ENCODE data around the gene CDH23. TPM values are rescaled to one million over a fixed set of nuclear protein-coding genes. Genes with fewer than 3 reads are reported as not detected.

The CDH23 gene
- total RNA-seq, 1 experiment from 2014 or later: not detected

DNA sequence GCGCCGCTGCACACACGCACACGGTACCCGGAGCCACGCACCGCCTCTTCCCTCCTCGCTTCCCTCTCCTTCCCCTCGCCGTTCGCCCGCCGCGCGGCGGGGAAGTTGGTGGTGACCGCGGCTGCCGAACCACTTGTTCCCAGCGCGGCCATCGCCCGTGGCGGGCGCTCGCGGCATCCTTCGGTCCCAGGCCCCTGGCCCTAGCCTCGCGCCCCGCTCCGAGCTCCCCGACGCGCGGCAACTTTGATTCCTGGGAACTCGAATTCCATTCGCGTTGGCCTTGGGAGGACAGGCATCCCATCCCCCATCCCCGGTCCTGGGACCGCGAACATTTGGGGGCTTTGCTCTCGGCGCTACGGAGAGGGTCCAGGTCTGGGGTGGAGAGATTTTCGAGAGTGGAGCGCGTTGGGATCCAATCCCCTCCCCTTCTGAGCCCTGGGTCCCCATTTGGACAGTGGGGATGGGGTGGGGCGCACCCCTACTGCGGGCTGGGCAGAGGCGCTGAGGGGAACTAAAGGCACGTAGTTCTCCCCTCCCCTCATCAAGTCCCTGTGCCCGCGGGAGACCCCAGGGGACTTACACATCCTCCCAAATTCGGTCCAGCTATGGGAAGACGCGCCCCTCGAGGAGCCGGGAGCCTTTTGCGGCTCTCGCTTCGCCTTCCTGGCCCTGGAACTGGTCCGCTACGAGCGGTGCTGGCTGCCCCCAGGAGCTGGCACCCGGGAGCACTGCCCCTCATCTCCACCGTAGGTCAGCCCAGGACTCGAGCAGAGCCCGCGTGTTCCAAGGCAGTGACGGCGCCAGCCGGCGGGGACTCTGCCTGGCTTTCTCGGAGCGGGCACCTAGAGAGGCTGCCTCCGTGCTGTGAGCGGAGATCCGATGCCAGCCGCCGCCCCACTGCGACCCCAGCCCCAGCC lies 834 bp downstream of the CDH23 start:
- Histone ChIP-seq H4K20me1 (ENCODE audit: low read length) (no peaks in the 10 kb centered on the region), H3K79me2 (ENCODE audit: low read length) (no peaks in the 10 kb centered on the region), H2AFZ (ENCODE audit: low read length) (no peak overlapping the region), H3F3A (ENCODE audit: low read length, unreplicated experiment) (no peaks in the 10 kb centered on the region), H3K9me2 (replicated peaks; ENCODE audit: low read length) (no peaks in the 10 kb centered on the region), H3K36me3 (ENCODE audit: low read depth, low read length) (no peaks in the 10 kb centered on the region), H3K27me3 (ENCODE audit: low read length) (peaks cover 22% of the 10 kb centered on the region), H3K4me1 (ENCODE audit: insufficient read depth, low read length) (no peaks in the 10 kb centered on the region), H3K9ac (ENCODE audit: low read length) (no peak overlapping the region), H3K4me2 (ENCODE audit: low read length) (no peak overlapping the region), H3K27ac (ENCODE audit: low read length) (no peak overlapping the region), H3K9me3 (ENCODE audit: low read length) (no peaks in the 10 kb centered on the region), H3K4me3 (ENCODE audit: low read length) (no peak overlapping the region)
- intact Hi-C loops (cut with micrococcal nuclease): no loop called here
- DNase-seq: no peak
- peak; percentile 84 for TF ChIP-seq EZH2 (IDR thresholded peaks at IDR 0.05; ENCODE audit: low read length, unreplicated experiment)
- TF ChIP-seq, protein P1, sequence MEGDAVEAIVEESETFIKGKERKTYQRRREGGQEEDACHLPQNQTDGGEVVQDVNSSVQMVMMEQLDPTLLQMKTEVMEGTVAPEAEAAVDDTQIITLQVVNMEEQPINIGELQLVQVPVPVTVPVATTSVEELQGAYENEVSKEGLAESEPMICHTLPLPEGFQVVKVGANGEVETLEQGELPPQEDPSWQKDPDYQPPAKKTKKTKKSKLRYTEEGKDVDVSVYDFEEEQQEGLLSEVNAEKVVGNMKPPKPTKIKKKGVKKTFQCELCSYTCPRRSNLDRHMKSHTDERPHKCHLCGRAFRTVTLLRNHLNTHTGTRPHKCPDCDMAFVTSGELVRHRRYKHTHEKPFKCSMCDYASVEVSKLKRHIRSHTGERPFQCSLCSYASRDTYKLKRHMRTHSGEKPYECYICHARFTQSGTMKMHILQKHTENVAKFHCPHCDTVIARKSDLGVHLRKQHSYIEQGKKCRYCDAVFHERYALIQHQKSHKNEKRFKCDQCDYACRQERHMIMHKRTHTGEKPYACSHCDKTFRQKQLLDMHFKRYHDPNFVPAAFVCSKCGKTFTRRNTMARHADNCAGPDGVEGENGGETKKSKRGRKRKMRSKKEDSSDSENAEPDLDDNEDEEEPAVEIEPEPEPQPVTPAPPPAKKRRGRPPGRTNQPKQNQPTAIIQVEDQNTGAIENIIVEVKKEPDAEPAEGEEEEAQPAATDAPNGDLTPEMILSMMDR (conservative IDR thresholded peaks at IDR 0.05; ENCODE audit: low read depth, low read length): no peak
- TF ChIP-seq EZH2phosphoT487 (IDR thresholded peaks at IDR 0.05; ENCODE audit: borderline replicate concordance, low read length): peak; percentile 63; the same call in 1 of the 2 replicates
- no peak for ATAC-seq
- BruUV-seq (replicated peaks): no TSS peak
- ChIA-PET POLR2A (ENCODE audit: unreplicated experiment) (no interaction called here), CTCF (interaction anchor here (0.6 kb wide), 1 partner anchor 20 kb away, joined by 3 read pairs; no protein-coding TSS in a partner anchor)

DNA sequence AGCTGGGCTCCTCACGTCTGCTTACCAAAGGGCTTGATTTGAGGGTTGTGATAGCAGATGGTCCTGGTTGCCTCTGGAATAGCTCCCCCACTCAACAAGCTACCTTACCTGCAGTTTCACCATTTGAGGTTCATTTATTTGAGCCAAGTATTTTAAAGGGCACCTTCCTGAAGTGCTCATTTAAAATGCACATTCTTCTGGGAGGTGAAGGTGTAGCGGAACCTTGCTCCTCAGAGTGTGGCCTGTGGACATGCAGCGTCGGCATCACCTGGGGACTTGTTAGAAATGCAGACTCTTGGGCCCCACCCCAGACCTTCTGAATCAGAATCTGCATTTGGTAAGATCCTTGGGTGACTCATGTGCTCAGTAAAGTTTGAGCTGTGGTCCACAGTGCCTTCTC lies 2.3 kb downstream of the CDH23 start:
- CTCF ChIA-PET: interaction anchor here (0.6 kb wide), 1 partner anchor 15 kb away, joined by 3 read pairs; no protein-coding TSS in a partner anchor
- H3F3A ChIP-seq (ENCODE audit: low read length, unreplicated experiment): no peaks in the 10 kb centered on the region
- H3K9me2 ChIP-seq (replicated peaks; ENCODE audit: low read length): no peaks in the 10 kb centered on the region
- H3K9ac ChIP-seq (ENCODE audit: low read length): no peak overlapping the region
- TF ChIP-seq EZH2 (IDR thresholded peaks at IDR 0.05; ENCODE audit: low read length, unreplicated experiment): no peak
- no peak for ATAC-seq
- BruUV-seq (replicated peaks): no TSS peak
- no peaks in the 10 kb centered on the region for H3K79me2 ChIP-seq (ENCODE audit: low read length)
- no peak overlapping the region for H3K4me2 ChIP-seq (ENCODE audit: low read length)
- H3K9me3 ChIP-seq (ENCODE audit: low read length): no peaks in the 10 kb centered on the region
- no peak overlapping the region for H2AFZ ChIP-seq (ENCODE audit: low read length)
- POLR2A ChIA-PET (ENCODE audit: unreplicated experiment): no interaction called here
- H3K27me3 ChIP-seq (ENCODE audit: low read length): peaks cover 22% of the 10 kb centered on the region
- H4K20me1 ChIP-seq (ENCODE audit: low read length): no peaks in the 10 kb centered on the region
- H3K27ac ChIP-seq (ENCODE audit: low read length): no peak overlapping the region
- no peaks in the 10 kb centered on the region for H3K36me3 ChIP-seq (ENCODE audit: low read depth, low read length)
- intact Hi-C loops (cut with micrococcal nuclease): no loop called here
- no peak for DNase-seq
- H3K4me1 ChIP-seq (ENCODE audit: insufficient read depth, low read length): no peaks in the 10 kb centered on the region
- H3K4me3 ChIP-seq (ENCODE audit: low read length): no peak overlapping the region

DNA sequence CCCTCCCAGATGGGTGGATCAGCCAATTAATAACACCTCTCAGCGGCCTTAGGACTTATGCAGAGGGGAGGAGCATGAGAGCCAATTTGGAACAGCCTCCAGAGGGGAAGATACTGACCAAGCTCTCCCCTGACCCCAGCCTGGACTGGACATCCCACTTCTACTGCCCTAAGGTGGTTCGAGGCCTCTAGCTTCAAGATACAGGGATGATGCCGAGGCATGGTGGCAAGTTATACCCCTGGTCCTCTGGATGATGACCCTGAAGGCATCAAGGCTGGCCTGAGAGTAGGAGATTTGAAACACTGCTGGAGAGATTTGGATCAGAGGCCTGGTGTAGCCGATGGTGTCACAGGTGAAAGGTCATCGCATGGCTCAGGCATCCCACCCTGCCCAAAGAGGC lies 3.2 kb downstream of the CDH23 start:
- Histone ChIP-seq H4K20me1 (ENCODE audit: low read length) (no peaks in the 10 kb centered on the region), H3K27me3 (ENCODE audit: low read length) (peaks cover 32% of the 10 kb centered on the region), H2AFZ (ENCODE audit: low read length) (no peak overlapping the region), H3K4me1 (ENCODE audit: insufficient read depth, low read length) (no peaks in the 10 kb centered on the region), H3K79me2 (ENCODE audit: low read length) (no peaks in the 10 kb centered on the region), H3K9me3 (ENCODE audit: low read length) (no peaks in the 10 kb centered on the region), H3F3A (ENCODE audit: low read length, unreplicated experiment) (no peaks in the 10 kb centered on the region), H3K4me2 (ENCODE audit: low read length) (no peak overlapping the region), H3K9me2 (replicated peaks; ENCODE audit: low read length) (no peaks in the 10 kb centered on the region), H3K27ac (ENCODE audit: low read length) (no peak overlapping the region), H3K4me3 (ENCODE audit: low read length) (no peak overlapping the region), H3K36me3 (ENCODE audit: low read depth, low read length) (no peaks in the 10 kb centered on the region), H3K9ac (ENCODE audit: low read length) (no peak overlapping the region)
- ATAC-seq: no peak
- ChIA-PET CTCF (no interaction called here), POLR2A (ENCODE audit: unreplicated experiment) (no interaction called here)
- TF ChIP-seq EZH2phosphoT487 (IDR thresholded peaks at IDR 0.05; ENCODE audit: borderline replicate concordance, low read length) (no peak), EZH2 (IDR thresholded peaks at IDR 0.05; ENCODE audit: low read length, unreplicated experiment) (no peak)
- TF ChIP-seq, protein P1 (conservative IDR thresholded peaks at IDR 0.05; ENCODE audit: low read depth, low read length): no peak
- DNase-seq: no peak
- BruUV-seq (replicated peaks): no TSS peak
- intact Hi-C loops (cut with micrococcal nuclease): no loop called here
